Activated T-cell treated with anti-CD3 and anti-CD28 coated beads for 24 hours (primary cell): ENCODE data around the gene PERCC1.

Source experiments
- DNase-seq: peaks from one replicate; pipeline ENCODE4 v3.0.0-alpha.2; 2020; ENCODE audit warnings: low read depth

The PERCC1 gene

GRCh38 chr16:1412847-1413246, 18.0 kb upstream of the PERCC1 start:
- no peak for DNase-seq

- DNase-seq, result peak; percentile 54
Measured at GRCh38 chr16:1413684-1414531, 17.0 kb upstream of the PERCC1 start.

GRCh38 chr16:1414532-1415260, 16.2 kb upstream of the PERCC1 start, which contains the start of gene UNKL:
Gene UNKL (minus strand): TSS chr16:1414704. CDS start chr16:1414691, 13 bp downstream.
- DNase-seq, result peak; percentile 75

DNA sequence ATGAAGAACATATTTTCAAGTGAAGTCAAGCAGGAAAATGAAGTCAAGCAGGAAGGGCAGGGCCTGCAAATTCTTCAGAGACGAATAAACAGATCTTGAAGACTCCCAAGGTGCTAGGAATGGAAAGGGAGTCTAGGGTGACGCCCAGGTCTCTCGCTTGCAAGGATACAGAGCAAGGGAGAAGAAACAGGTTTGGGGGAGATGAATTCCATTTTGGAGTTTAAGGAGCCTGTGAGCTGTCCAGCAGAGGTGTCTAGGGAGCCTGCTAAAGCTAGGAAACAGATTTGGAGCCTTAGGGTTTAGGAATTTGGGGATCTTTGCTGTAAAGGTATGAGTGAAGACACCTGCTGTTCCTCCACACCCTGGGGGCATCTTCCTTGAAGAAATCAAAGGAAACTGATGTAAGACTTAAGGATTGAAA, 14.3 kb upstream of the PERCC1 start:
- DNase-seq, result no peak

GRCh38 chr16:1420111-1420539, 10.8 kb upstream of the PERCC1 start:
- DNase-seq, result no peak

DNA sequence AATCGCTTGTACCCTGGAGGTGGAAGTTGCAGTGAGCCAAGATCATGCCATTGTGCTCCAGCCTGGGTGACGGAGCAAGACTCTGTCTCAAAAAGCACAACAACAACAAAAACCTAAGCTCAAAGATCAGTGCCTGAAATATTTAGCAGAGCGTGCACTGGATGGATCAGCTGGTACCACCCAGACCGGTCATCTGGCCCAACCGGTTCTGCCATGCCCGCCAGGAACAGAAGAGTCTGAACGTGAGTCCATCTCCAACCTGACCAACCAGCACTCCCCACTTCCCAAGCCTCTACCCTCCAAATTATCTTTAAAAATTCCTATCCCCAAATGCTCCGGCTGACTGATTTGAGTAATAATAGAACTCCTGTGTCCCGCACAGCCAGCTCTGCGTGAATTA, 8.8 kb upstream of the PERCC1 start:
- no peak for DNase-seq

DNA sequence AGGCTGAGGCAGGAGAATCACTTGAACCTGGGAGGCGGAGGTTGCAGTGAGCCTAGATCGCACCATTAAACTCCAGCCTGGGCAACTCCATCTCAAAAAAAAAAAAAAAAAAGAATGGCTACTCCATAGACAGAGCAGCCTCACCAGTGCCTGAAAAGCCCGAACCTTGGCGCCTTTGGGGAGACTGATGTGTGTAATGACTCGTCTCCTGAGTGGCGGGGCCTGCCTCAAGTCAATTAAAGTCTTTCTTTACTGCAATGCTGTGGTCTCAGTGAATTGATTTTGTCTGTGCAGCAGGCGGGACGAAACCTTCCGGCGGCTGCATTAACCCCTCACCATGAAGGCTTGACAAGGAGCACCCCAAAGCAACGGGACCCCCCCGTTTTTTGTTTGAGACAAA, 6.8 kb upstream of the PERCC1 start:
- DNase-seq, result no peak

GRCh38 chr16:1425616-1426370, 5.1 kb upstream of the PERCC1 start:
- DNase-seq, result no peak

GRCh38 chr16:1426734-1427471, 4.0 kb upstream of the PERCC1 start:
- DNase-seq, result no peak

DNA sequence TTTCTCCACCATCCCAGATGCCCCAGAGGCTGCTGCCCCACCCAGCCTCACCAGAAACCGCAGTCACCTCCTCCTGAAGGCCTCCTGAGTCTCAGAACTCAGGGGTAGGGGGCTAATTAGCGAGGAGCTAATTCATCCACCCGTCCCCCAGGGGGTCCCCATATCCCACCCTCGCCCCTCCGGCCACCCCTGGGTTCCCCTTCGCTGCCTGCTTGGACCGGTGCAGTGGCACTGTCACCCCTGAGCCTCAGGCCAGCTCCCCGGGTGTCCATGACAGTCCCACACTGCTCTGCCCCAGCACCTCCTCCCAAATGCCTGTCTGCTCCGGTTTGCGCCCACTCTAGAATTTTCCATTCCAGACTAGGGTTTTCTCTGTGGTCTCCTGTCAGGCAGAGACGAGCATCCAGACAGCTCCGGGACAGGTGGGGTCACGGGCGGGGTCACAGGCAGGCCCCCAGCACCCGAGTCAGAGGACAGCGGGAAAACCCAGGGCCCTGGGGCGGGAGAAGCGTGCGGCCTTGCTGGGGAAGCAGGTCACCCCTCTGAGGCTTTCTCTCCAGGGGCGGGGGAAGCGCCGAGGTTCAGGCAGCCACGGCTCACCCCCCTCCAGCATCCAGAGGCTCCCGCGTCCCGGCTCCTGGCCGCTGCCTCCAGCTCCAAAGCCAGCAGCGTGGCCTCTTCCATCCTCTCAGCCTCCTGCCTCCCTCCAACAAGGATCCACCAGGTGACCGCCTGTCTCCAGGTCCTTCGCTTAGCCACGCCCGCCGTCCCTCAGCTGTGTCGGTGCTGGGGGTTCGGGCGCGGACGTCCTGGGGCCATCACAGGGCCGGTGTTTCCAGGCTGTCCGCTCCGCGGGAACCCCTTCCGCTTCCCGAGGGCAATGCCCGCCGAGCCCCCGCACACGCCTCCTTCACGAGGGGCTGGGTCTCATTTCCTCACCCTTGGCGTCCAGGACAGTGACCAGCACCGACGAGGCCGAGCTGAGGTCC, 3.1 kb upstream of the PERCC1 start:
- no peak for DNase-seq

DNA sequence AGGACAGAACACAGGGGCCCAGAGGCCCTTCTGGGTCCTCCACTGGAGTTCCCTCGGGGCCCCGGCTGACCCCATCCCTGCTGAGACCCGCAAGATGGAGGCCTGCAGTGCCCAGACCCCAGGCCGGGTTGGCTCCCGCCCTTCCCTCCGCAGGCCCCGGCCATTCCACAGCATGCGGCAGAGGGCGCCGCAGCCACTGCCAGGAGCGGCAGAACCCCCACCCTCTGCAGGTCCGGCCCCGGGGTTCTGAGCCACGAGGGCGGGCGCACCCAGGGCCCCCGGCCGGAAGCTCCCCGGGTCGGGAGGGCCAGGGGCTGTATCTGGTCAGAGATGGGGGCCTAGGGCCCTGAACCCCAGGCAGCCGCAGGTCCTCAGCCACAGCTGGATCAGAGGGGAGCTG, 2.4 kb upstream of the PERCC1 start:
- peak; percentile 23 for DNase-seq

DNA sequence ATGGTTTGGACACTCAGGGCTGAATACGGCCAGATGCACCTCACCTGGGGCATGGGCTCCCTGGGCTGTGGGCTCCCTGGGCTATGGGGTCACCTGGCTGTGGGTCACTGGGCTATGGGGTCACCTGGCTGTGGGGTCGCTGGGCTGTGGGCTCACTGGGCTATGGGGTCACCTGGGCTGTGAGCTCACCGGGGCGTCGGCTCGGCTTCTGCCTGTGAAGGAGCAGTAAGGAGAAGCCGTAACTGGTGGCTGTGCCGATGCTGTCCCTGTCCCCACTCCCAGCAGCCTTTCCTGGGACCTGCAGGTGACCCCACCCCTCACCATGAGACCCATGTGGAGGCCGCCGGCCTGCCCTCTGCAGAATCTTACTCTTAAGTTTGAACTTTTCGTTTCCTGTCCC, 1.9 kb upstream of the PERCC1 start:
- no peak for DNase-seq

DNA sequence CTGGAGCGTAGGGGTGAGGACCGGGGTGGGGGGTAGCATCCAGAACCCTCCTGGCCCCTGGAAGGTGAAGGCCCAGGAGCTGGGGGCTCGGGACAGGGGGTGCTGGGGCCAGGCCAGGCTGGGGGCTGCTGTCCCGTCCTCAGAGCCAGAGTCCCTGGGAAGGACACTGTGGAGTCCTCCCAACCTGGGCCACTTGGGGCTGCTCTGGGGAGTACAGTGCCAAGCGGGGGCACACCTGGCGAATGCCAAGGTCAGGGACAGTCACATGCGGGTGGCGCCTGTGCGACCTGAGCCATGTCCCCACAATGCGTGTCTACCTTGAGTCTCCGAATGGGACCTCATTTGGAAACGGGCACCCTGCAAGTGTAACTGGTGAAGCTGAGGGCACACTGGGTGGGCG, 1.2 kb upstream of the PERCC1 start:
- DNase-seq, result no peak

DNA sequence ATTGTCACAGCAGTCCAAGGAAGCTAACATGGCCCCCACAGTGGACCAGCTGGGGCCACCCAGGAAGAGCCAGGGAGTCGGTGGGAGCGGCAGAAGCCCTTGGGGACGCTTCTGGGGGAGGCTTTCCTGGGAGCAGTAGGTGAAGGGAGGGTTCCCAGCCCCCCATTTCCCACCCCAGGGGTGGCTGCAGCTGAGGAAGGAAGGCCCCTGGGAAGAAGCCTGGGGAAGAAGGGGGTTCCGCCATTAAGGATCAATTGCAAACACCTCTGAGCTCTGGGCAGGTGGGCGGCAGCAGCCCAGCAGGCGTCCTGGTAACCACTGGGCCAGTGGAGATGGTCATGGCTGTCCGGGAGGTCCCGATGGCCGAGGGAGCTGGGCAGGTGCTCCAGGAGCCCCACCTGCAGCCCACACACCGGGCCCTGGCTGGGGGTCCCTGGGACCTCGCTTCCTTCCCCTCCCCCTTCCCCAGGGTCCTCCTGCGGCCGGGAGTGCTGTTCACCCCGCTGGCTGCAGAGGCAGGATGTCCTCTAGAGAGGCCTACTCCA, 592 bp upstream of the PERCC1 start:
- no peak for DNase-seq

DNA sequence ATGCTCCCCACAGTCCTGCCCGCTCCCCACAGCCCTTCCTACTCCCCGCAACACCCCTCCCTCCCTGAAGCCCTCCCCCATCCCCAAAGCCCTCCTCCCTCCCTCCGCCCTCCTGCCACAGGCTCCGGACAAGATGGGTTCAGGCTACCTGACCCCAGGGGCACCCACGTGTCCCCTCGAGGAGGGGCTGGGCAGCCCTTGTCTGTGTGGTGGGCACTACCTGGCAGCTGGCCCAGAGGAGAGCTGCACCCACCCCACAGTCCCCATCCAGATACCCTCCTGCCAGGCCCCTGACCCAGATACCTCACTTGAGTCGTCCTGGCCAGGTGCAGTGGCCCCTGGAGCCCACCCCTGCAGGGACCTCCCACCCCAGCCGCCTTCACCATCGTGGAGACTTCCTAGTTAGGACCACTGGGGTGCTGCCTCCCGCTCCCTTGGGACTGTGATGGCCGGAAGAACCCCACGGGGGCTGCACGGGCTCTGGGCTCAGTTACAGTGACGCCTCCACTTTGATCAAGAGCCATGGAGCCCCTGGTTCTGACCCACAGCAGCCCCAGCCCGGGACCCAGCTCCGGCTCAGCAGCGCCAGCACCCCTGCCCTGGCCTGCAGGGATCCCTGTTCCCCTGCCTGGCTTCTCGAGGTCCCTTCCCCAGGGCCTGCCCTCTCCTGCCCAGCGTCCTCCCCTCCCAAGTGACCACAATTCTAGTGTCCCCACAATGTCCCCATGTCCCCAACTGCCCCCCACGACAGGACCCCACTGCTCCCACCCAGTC, 806 bp downstream of the PERCC1 start:
- no peak for DNase-seq

DNA sequence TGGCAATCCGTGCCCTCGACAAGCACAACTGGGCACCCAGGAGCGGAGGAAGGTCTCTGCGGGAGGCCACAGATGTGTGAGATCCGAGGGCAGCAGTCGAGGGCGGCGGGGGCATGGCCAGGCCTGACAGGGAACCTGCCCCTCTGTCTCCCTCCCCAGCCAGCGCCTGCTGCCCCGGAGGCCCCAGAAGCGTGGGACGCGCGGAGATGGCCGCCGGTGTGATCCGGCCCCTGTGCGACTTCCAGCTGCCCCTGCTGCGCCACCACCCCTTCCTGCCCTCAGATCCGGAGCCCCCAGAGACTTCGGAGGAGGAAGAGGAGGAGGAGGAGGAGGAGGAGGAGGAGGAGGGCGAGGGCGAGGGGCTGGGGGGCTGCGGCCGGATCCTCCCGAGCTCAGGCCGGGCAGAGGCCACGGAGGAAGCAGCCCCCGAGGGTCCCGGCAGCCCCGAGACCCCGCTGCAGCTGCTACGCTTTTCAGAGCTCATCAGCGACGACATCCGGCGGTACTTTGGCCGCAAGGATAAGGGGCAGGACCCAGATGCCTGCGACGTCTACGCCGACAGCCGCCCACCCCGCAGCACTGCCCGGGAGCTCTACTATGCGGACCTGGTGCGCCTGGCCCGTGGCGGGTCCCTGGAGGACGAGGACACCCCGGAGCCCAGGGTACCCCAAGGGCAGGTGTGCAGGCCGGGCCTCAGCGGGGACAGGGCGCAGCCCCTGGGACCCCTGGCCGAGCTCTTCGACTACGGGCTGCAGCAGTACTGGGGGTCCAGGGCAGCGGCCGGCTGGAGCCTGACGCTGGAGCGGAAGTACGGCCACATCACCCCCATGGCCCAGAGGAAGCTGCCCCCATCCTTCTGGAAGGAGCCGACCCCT, 1.7 kb downstream of the PERCC1 start:
- no peak for DNase-seq

DNA sequence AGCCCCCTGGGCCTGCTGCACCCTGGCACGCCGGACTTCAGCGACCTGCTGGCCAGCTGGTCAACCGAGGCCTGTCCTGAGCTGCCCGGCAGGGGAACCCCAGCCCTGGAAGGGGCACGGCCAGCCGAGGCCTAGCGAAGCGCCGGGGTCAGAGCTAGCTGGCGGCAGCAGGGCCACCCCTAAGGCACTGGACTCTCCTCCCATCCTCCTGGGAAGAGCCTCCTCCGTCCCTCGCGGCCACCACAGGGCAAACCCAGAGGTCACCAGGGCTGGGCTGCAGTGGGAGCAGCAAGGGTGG, 2.3 kb downstream of the PERCC1 start:
- DNase-seq, result no peak

DNA sequence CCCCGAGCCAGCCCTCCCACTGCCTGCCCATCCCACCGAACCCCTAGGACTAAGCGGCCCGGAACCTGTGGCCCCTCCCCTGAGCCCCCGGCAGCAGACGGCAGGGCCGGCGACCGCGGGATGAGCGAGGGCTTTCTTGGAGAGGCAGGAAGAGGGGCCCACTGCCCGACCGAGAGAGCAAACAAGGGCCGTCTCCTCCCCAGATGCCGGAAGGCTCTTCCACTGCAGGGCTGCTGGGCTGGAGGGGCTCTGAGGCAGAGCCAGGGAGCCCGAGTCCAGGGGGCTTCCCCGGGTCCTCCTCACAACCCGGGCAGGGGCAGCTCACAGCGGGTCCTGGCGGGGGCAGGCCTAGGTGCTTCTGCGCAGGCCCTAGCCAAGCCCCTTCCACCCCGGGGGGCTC, 2.9 kb downstream of the PERCC1 start:
- DNase-seq, result no peak
